ENCODE data around the gene LTB4R.
"Not testable (repeated sequence)": the region's sequence is repeated elsewhere in the genome, so short reads cannot be mapped to it uniquely, and the experiment has no call there.

LTB4R gene

DNA sequence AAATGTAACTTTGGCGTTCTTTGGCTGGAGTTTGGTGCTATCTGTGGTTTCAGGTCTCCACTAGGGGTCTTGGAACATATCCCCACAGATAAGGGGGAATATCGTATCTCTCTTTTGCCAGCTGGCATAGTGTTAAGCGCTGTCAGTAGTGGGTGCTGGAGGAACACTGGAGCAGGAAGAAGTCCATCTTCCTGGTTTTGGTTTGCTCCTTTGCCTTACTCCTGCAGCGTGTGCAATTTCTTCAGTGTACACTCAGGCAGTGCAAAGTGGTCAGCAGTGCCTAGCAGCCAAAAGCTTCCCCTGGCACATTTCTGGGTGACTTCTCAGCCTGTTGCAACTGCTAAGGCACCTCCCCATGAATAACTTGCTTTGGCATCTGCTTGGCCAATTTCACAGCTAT is 40.2 kb downstream of the LTB4R start:
- DNase-seq (ENCODE audit: low spot score), result no peak
- H3K27ac ChIP-seq, result no peak overlapping the region
- POLR2A ChIA-PET (ENCODE audit: low non-redundant PET), result no interaction called here
- CTCF ChIA-PET, result interaction anchor here (1.0 to 1.2 kb wide), 2 partner anchors 18 to 80 kb away, joined by 3 to 4 read pairs; no protein-coding TSS in a partner anchor
- TF ChIP-seq, protein P1, sequence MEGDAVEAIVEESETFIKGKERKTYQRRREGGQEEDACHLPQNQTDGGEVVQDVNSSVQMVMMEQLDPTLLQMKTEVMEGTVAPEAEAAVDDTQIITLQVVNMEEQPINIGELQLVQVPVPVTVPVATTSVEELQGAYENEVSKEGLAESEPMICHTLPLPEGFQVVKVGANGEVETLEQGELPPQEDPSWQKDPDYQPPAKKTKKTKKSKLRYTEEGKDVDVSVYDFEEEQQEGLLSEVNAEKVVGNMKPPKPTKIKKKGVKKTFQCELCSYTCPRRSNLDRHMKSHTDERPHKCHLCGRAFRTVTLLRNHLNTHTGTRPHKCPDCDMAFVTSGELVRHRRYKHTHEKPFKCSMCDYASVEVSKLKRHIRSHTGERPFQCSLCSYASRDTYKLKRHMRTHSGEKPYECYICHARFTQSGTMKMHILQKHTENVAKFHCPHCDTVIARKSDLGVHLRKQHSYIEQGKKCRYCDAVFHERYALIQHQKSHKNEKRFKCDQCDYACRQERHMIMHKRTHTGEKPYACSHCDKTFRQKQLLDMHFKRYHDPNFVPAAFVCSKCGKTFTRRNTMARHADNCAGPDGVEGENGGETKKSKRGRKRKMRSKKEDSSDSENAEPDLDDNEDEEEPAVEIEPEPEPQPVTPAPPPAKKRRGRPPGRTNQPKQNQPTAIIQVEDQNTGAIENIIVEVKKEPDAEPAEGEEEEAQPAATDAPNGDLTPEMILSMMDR (conservative IDR thresholded peaks at IDR 0.05; ENCODE audit: low read depth), result no peak

DNA sequence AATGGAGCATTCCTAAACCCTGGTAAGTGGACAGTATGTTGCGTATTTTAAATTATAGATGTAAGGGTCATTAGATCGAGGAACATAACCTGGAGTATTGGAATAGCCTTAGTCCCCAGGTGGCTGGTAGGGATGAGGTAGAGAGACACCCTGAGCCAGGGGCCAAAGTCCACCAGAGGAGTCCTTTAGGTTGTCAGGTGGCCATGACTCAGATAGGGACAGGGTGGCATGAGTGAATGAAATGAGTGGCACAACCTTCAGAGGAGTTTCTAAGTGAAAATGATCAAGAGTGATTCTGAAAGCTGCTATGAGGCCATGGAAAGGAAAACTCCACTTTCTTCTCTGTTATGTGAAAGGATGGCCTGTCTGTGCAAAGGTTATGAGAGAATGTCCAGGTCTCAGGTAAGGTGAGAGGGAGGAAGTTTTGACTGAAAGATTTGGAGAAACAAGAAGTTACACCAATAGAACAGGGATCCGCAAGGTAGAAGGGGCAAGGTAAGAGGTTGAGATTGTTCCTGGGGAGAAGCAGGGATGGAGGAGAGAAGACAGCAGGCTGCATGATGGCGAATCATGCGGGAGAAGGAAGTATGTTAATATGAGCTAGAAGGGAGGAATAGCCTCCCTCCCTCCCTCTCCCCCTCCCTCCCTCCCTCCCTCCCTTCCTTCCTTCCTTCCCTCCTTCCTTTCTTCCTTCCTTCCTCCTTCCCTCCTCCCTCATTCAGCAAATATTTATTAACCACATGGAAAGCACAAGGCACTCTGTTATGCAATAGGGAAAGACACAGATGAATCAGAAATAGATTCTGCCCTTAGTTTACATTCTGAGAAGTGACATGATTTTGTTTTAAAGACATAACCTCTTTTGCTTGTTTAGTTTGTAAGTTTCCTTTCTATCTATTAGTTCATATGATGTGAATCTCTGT is 42.5 kb downstream of the LTB4R start:
- TF ChIP-seq, protein P1 (conservative IDR thresholded peaks at IDR 0.05; ENCODE audit: low read depth), result no peak
- DNase-seq (ENCODE audit: low spot score), result no peak
- ChIA-PET POLR2A (ENCODE audit: low non-redundant PET) (no interaction called here), CTCF (no interaction called here)
- no peak overlapping the region for H3K27ac ChIP-seq

DNA sequence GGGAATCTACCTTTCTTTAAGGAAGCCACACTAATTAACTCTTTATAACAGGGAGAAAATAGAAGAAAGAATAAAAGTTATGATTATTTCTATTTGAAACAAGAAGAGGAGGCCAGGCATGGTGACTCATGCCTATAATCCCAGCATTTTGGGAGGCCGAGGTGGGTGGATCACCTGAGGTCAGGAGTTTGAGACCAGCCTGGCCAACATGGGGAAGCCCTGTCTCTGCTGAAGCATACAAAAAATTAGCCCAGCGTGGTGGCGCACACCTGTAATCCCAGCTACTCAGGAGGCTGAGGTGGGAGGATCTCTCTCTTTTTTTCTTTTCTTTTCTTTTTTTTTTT is 43.2 kb downstream of the LTB4R start:
- DNase-seq (ENCODE audit: low spot score); CTCF ChIA-PET; H3K27ac ChIP-seq; POLR2A ChIA-PET (ENCODE audit: low non-redundant PET): not testable (repeated sequence)

DNA sequence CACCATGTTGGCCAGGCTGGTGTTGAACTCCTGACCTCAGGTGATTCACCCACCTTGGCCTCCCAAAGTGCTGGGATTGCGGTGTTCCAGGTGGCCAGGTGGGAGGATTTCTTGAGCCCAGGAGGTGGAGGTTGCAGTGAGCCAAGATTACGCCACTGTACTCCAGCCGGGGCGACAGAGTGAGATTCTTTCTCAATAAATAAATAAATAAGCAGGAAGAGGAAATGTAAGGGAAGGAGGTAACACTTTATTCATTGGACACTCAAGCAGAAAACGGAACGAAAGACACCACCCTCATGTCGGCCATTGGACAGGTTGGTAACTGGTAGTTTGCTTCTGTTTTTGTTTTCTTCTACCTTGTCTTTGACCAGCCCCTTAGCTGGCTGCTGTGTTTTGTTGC is 43.7 kb downstream of the LTB4R start:
- DNase-seq (ENCODE audit: low spot score), result no peak
- ChIA-PET POLR2A (ENCODE audit: low non-redundant PET) (no interaction called here), CTCF (no interaction called here)
- no peak overlapping the region for H3K27ac ChIP-seq
- TF ChIP-seq, protein P1 (conservative IDR thresholded peaks at IDR 0.05; ENCODE audit: low read depth), result no peak

DNA sequence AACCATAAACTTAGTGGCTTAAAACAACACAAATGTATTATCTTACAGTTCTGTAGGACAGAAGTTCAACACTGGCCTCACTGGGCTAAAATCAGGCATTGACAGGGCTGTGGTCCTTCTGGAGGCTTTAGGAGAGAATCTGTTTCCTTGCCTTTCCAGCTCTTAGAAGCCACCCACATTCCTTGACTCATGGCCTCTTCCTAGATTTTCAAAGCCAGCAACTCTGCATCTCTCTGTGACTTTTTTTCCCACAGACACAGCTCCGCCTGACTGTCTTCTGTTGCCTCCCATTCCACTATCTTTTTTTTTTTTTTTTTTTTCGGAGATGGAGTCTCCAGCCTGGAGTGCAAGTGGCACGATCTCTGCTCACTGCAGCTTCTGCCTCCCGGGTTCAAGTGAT is 44.9 kb downstream of the LTB4R start:
- POLR2A ChIA-PET (ENCODE audit: low non-redundant PET), result no interaction called here
- CTCF ChIA-PET, result interaction anchor here (0.6 to 0.7 kb wide), 2 partner anchors 8 to 23 kb away, joined by 3 read pairs; no protein-coding TSS in a partner anchor
- TF ChIP-seq, protein P1 (conservative IDR thresholded peaks at IDR 0.05; ENCODE audit: low read depth), result no peak
- no peak overlapping the region for H3K27ac ChIP-seq
- DNase-seq (ENCODE audit: low spot score), result no peak

DNA sequence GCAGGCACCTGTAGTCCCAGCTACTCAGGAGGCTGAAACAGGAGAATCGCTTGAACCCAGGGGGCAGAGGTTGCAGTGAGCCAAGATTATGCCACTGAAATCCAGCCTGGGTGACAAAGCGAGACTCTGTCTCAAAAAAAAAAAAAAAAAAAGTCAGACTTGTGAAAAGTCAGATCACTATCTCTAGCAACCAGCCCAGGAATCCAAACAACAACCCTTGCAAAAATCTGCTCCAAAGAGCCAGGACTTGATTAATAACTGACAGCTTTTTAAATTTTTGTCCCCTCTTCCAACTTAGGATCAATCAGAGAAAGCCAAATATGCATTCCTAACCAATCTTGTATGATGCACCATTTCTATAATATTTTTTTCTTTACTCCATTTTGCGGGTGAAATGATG is 49.0 kb downstream of the LTB4R start:
- no peak for DNase-seq (ENCODE audit: low spot score)
- POLR2A ChIA-PET (ENCODE audit: low non-redundant PET), result no interaction called here
- CTCF ChIA-PET, result no interaction called here
- H3K27ac ChIP-seq, result no peak overlapping the region
- TF ChIP-seq, protein P1 (conservative IDR thresholded peaks at IDR 0.05; ENCODE audit: low read depth), result no peak

DNA sequence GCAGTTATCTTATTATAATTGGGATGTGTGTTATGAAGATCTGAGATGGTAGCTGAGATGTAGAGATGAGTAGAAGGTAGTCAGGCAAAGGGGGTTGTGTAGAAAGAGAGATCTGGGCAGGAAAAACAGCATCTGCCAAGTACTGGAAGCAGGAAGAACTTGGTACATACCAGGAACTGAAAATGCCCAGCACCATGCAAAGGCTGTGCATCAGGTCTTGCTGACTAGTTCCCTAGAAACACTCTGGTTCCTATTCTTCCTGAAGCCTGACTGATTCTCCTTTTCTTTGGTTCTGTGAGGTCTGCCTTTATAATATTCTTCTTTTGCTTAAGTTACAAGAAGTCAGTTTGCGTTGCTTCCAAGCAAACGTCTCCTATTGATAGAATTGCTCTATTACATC is 50.0 kb downstream of the LTB4R start:
- ChIA-PET CTCF (interaction anchor here (0.6 to 1.4 kb wide), 4 partner anchors 13 to 1222 kb away, joined by 3 to 8 read pairs (median 4); no protein-coding TSS in a partner anchor), POLR2A (ENCODE audit: low non-redundant PET) (interaction anchor here (0.6 kb wide), 1 partner anchor 239 kb away, joined by 5 read pairs; no protein-coding TSS in a partner anchor)
- no peak overlapping the region for H3K27ac ChIP-seq
- TF ChIP-seq, protein P1 (conservative IDR thresholded peaks at IDR 0.05; ENCODE audit: low read depth), result no peak
- no peak for DNase-seq (ENCODE audit: low spot score)

Data from RWPE1 (cell line).